HG03457 (cell line): ENCODE results near the gene COPZ2.
"Not testable (repeated sequence)": the region's sequence is repeated elsewhere in the genome, so short reads cannot be mapped to it uniquely, and the experiment has no call there.

Experiments
- ATAC-seq: cut with Tn5 transposase; IDR thresholded peaks from one replicate; pipeline ENCODE4 v1.9.1; 2021; ENCODE audit warnings: moderate number of reproducible peaks; ENCODE audit not compliant: unreplicated experiment

The COPZ2 gene, protein sequence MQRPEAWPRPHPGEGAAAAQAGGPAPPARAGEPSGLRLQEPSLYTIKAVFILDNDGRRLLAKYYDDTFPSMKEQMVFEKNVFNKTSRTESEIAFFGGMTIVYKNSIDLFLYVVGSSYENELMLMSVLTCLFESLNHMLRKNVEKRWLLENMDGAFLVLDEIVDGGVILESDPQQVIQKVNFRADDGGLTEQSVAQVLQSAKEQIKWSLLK

DNA sequence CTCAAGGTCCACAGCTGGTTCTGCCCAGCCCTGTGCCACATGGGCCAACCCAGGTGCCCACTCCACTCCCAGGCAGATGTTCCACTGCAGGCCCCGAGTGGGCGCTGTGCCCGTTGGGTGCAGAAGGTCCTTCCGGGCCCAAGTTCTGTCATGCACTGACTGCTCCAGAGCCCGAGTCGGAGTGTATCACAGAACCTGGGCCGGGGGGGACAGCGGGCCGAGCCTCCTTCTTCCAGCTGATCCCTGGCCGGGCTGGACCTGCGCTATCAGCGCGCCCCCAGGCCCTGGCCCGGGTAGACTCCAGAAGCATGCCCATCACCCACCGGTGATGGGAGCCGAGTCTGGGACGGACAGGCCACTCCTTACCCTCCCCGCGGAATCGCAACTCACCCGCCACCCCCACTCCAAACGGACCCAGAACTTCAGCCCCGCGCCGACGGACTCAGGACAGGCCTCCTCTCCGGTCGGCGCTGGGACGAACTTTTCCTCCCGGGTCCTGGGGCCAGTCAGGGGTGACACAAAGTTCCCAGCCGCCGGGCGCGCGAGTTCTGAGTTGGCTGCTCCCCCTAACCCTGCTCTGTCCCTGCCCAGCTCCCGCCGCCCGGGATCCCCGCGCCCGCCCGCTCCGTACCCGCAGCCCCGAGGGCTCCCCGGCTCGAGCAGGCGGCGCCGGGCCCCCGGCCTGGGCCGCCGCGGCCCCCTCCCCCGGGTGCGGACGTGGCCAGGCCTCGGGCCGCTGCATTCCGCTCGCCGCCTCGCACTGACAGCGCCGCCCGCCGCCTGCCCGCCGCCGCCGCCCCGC lies at the start of gene COPZ2:
Gene COPZ2 (minus strand): TSS at position 762 of the 802 bp plus-strand sequence. CDS start 20 bp downstream, at position 742.
- no peak for ATAC-seq

- no peak for ATAC-seq
Measured at GRCh38 chr17:48084932-48085331, 47.3 kb upstream of the COPZ2 start.

GRCh38 chr17:48081858-48082257 lies 44.3 kb upstream of the COPZ2 start:
- ATAC-seq = no peak

- ATAC-seq = not testable (repeated sequence)
Measured at GRCh38 chr17:48077152-48077551, 39.6 kb upstream of the COPZ2 start.

DNA sequence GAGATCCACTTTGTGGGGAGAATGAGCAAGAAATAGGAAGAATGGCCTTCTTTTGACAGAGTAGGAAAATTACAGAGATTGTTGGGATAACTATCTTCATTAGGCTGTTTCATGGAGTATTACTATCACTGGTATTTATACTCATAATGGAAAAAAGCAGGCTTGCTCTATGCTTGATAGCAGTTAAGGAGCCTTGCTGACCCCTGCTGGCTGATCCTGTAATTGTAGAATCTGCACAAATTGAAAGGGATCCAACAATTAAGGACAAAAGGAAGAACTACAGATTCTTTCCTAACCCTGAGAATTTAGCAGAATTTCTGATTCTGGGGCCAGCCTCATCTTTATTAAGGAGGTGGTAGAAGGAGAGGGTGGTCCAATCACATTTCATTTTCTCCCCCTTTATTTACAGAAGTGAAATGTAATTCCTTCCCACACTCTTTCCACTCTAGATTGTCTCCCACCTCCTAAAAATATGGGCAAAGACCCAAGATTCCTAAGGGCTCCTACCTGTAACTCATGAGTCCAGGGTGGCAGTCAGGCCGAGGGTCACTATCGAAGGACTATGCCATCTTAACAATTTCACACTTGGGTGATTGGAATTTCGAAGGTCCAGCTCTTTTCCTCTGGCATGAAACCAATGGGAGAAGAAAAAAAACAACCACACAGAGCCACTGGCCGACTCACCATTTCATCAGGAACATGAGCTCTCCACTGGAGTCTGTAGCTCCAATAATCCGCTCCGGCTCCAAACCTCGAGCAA lies 36.9 kb upstream of the COPZ2 start:
- no peak for ATAC-seq

DNA sequence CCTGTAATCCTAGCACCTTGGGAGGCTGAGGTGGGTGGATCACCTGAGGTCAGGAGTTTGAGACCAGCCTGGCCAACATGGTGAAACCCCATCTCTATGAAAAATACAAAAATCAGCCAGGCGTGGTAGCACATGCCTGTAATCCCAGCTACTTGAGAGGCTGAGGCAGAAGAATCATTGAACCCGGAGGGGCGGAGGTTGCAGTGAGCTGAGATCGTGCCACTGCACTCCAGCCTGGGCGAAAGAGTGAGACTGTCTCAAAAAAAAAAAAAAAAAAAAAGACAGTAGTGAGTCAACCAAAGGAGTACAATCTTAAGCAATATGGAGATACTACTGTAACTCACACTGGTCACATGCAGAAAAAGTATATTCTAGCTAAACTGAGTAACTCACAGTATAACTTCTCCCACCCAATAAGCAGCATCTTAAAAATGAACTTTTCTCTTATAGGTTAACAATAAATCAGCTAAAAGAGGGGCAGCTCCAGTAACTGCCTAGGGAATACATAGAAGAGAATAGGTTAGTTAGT lies 36.0 kb upstream of the COPZ2 start:
- not testable (repeated sequence) for ATAC-seq

GRCh38 chr17:48072811-48073210 lies 35.2 kb upstream of the COPZ2 start:
- not testable (repeated sequence) for ATAC-seq

- ATAC-seq = no peak
Measured at GRCh38 chr17:48071654-48072053, 34.1 kb upstream of the COPZ2 start.

GRCh38 chr17:48070195-48070594 lies 32.6 kb upstream of the COPZ2 start:
- no peak for ATAC-seq

DNA sequence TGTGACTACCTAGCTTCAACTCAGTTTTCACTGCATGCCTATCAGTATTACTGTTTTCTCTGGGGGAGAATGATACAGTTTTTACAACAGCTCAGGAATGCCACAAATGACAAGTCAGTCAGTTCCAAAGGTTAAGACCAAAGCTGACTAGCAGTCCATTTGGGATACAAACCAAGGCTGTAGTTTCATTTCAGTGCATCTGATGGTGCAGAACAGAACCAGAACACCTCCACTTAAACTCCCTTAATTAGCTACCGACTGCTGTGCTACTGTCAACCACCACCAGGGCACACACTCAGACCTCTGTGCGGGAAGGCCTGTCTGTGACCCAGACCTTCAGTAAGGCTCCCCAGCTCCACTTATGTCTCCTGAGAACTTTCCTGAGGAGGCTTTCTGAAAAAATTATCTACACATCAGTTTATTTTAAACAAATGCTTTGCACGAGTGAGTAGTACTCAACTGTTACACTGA lies 30.9 kb upstream of the COPZ2 start:
- no peak for ATAC-seq

- not testable (repeated sequence) for ATAC-seq
Measured at GRCh38 chr17:48067808-48068207, 30.2 kb upstream of the COPZ2 start.

GRCh38 chr17:48067245-48067644 lies 29.6 kb upstream of the COPZ2 start:
- ATAC-seq = no peak

- no peak for ATAC-seq
Measured at GRCh38 chr17:48066656-48067055, 29.1 kb upstream of the COPZ2 start.

GRCh38 chr17:48066192-48066591 lies 28.6 kb upstream of the COPZ2 start:
- no peak for ATAC-seq

- ATAC-seq = no peak
Measured at GRCh38 chr17:48064638-48065037, 27.0 kb upstream of the COPZ2 start.

GRCh38 chr17:48062273-48062672 lies 24.7 kb upstream of the COPZ2 start:
- ATAC-seq = no peak

DNA sequence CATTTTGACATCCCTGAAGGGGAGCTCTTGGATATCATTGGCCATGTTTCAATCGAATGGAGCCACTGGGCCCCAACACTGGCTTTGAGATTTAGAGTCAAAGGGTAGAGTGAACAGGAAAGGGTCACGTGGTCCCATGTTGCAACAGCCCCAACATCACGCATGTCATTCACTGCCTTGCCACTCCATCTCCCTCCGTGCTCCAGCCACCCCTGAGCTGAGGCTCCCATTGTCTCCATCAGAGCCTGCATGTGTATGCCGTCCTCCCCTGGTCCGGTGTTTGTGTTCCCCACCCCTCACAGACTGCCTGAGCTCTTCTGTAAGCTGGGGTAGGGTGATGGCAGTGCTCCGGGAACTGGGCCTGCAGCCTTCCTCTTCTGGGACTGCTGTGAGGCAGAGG lies 22.7 kb upstream of the COPZ2 start:
- no peak for ATAC-seq

DNA sequence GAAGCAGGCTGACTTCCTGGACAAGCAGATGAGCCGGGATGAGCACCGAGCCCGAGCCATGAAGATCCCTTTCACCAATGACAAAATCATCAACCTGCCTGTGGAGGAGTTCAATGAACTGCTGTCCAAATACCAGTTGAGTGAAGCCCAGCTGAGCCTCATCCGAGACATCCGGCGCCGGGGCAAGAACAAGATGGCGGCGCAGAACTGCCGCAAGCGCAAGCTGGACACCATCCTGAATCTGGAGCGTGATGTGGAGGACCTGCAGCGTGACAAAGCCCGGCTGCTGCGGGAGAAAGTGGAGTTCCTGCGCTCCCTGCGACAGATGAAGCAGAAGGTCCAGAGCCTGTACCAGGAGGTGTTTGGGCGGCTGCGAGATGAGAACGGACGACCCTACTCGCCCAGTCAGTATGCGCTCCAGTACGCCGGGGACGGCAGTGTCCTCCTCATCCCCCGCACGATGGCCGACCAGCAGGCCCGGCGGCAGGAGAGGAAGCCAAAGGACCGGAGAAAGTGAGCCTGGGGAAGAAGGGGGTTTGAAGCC lies 21.6 kb upstream of the COPZ2 start:
- ATAC-seq = no peak

DNA sequence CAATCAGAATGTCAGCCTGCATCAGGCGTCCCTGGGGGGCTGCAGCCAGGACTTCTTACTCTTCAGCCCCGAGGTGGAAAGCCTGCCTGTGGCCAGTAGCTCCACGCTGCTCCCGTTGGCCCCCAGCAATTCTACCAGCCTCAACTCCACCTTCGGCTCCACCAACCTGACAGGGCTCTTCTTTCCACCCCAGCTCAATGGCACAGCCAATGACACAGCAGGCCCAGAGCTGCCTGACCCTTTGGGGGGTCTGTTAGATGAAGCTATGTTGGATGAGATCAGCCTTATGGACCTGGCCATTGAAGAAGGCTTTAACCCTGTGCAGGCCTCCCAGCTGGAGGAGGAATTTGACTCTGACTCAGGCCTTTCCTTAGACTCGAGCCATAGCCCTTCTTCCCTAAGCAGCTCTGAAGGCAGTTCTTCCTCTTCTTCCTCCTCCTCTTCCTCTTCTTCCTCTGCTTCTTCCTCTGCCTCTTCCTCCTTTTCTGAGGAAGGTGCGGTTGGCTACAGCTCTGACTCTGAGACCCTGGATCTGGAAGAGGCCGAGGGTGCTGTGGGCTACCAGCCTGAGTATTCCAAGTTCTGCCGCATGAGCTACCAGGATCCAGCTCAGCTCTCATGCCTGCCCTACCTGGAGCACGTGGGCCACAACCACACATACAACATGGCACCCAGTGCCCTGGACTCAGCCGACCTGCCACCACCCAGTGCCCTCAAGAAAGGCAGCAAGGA lies 21.0 kb upstream of the COPZ2 start:
- no peak for ATAC-seq

DNA sequence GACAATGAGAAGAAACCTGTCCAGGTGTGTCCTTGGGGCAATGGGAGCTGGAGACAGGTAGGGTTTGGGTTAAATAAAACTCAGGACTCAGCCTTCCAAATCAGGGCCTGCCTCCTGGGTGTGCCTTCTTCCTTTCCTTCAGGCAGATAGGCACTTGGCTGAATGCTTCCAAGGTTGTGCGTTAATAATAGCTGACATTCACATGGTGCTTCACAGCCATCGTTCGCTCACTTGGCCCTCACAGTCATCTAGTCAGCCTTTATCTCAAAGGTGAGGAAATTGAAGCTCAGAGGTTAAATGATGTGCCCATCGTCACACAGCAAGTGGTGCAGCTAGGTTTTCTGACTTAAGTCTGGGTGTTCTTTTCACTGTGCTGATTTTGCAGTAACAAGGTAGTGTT lies 20.0 kb upstream of the COPZ2 start:
- ATAC-seq = no peak
